ENCODE results near the gene FITM1.

FITM1 gene

DNA sequence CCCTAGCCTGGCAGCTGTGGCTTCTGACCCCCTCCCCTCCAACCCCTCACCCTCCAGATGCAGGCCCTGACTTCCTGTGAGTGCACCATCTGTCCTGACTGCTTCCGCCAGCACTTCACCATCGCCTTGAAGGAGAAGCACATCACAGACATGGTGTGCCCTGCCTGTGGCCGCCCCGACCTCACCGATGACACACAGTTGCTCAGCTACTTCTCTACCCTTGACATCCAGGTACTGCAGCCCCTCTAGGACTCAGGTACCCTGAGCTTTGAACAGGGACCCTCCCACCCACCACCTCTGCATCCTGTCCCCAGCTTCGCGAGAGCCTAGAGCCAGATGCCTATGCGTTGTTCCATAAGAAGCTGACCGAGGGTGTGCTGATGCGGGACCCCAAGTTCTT lies 24.6 kb downstream of the FITM1 start:
- TF ChIP-seq EZH2 (IDR thresholded peaks at IDR 0.05; ENCODE audit: borderline replicate concordance, low read length) = no peak
- TF ChIP-seq, protein P1, sequence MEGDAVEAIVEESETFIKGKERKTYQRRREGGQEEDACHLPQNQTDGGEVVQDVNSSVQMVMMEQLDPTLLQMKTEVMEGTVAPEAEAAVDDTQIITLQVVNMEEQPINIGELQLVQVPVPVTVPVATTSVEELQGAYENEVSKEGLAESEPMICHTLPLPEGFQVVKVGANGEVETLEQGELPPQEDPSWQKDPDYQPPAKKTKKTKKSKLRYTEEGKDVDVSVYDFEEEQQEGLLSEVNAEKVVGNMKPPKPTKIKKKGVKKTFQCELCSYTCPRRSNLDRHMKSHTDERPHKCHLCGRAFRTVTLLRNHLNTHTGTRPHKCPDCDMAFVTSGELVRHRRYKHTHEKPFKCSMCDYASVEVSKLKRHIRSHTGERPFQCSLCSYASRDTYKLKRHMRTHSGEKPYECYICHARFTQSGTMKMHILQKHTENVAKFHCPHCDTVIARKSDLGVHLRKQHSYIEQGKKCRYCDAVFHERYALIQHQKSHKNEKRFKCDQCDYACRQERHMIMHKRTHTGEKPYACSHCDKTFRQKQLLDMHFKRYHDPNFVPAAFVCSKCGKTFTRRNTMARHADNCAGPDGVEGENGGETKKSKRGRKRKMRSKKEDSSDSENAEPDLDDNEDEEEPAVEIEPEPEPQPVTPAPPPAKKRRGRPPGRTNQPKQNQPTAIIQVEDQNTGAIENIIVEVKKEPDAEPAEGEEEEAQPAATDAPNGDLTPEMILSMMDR (IDR thresholded peaks at IDR 0.05; ENCODE audit: low read length) = no peak

DNA sequence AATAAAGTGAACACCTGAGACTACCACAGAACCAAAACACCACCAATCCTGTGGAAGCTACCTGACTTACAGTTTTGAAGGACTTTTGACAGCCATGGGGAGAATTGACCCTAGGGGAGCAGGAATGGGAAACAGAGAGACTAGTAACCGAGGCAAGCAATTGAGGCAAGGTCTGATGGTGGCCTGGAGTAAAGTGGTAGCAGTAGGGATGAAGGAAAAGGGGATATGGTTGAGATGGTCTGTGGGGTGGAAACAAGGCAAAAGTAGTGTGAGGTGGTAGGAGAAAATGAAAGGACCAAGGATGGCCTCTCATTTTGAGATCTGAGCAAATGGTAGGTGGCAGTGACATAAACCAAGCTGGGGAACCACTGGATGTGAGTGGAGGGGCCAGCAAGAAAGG lies 26.4 kb downstream of the FITM1 start:
- TF ChIP-seq, protein P1 (IDR thresholded peaks at IDR 0.05; ENCODE audit: low read length) = no peak
- TF ChIP-seq EZH2 (IDR thresholded peaks at IDR 0.05; ENCODE audit: borderline replicate concordance, low read length) = no peak
- H3K36me3 ChIP-seq (ENCODE audit: insufficient read depth, low read length) = peaks cover 55% of the 10 kb centered on the region
- H3K79me2 ChIP-seq (ENCODE audit: insufficient read depth, low read length) = no peaks in the 10 kb centered on the region
- no peak overlapping the region for H3K27ac ChIP-seq (ENCODE audit: low read depth, low read length, poor library complexity, severe bottlenecking)
- no peaks in the 10 kb centered on the region for H3K9me2 ChIP-seq (ENCODE audit: low read depth, low read length)
- no peak overlapping the region for H2AFZ ChIP-seq (ENCODE audit: low read length)
- no peak overlapping the region for H3K4me3 ChIP-seq (ENCODE audit: low read depth, low read length, poor library complexity, severe bottlenecking)
- H3F3A ChIP-seq (ENCODE audit: insufficient read depth, low read length) = no peaks in the 10 kb centered on the region
- no peaks in the 10 kb centered on the region for H4K20me1 ChIP-seq (ENCODE audit: insufficient read depth, low read length)
- H3K4me2 ChIP-seq (ENCODE audit: low read length) = no peak overlapping the region
- no peak overlapping the region for H3K9ac ChIP-seq (ENCODE audit: low read length)
- H3K27me3 ChIP-seq (ENCODE audit: insufficient read depth, low read length) = no peaks in the 10 kb centered on the region
- H3K4me1 ChIP-seq (ENCODE audit: insufficient read depth, low read length, severe bottlenecking) = peaks cover 12% of the 10 kb centered on the region
- no peaks in the 10 kb centered on the region for H3K9me3 ChIP-seq (ENCODE audit: low read length)

More for the DNA sequence above, 24.6 kb downstream of the FITM1 start:
- H3F3A ChIP-seq (ENCODE audit: insufficient read depth, low read length) = no peaks in the 10 kb centered on the region
- peaks cover 65% of the 10 kb centered on the region for H3K36me3 ChIP-seq (ENCODE audit: insufficient read depth, low read length)
- no peak overlapping the region for H2AFZ ChIP-seq (ENCODE audit: low read length)
- no peaks in the 10 kb centered on the region for H3K27me3 ChIP-seq (ENCODE audit: insufficient read depth, low read length)
- no peaks in the 10 kb centered on the region for H3K9me3 ChIP-seq (ENCODE audit: low read length)
- H3K27ac ChIP-seq (ENCODE audit: low read depth, low read length, poor library complexity, severe bottlenecking) = no peak overlapping the region
- no peaks in the 10 kb centered on the region for H3K79me2 ChIP-seq (ENCODE audit: insufficient read depth, low read length)
- no peak overlapping the region for H3K9ac ChIP-seq (ENCODE audit: low read length)
- no peaks in the 10 kb centered on the region for H3K9me2 ChIP-seq (ENCODE audit: low read depth, low read length)
- no peaks in the 10 kb centered on the region for H4K20me1 ChIP-seq (ENCODE audit: insufficient read depth, low read length)
- no peaks in the 10 kb centered on the region for H3K4me1 ChIP-seq (ENCODE audit: insufficient read depth, low read length, severe bottlenecking)
- no peak overlapping the region for H3K4me3 ChIP-seq (ENCODE audit: low read depth, low read length, poor library complexity, severe bottlenecking)
- H3K4me2 ChIP-seq (ENCODE audit: low read length) = no peak overlapping the region

DNA sequence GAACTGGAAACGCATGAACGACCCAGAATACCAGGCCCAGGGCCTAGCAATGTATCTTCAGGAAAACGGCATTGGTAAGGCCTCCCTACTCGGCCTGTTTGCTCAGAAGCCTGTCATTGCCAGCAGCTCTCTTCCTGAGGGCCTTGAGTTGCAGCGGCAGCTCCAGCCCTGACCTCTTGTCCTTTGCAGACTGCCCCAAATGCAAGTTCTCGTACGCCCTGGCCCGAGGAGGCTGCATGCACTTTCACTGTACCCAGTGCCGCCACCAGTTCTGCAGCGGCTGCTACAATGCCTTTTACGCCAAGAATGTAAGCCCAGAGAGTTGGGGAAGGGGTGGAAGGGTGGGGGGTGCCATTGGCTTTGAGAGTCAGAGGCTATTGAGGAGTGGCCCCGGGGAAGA lies 26.9 kb downstream of the FITM1 start:
- H3K4me2 ChIP-seq (ENCODE audit: low read length) = no peak overlapping the region
- no peak overlapping the region for H3K9ac ChIP-seq (ENCODE audit: low read length)
- TF ChIP-seq EZH2 (IDR thresholded peaks at IDR 0.05; ENCODE audit: borderline replicate concordance, low read length) = no peak
- TF ChIP-seq, protein P1 (IDR thresholded peaks at IDR 0.05; ENCODE audit: low read length) = no peak
- H3K4me3 ChIP-seq (ENCODE audit: low read depth, low read length, poor library complexity, severe bottlenecking) = no peak overlapping the region
- no peaks in the 10 kb centered on the region for H4K20me1 ChIP-seq (ENCODE audit: insufficient read depth, low read length)
- H3K9me2 ChIP-seq (ENCODE audit: low read depth, low read length) = no peaks in the 10 kb centered on the region
- no peak overlapping the region for H3K27ac ChIP-seq (ENCODE audit: low read depth, low read length, poor library complexity, severe bottlenecking)
- H3K79me2 ChIP-seq (ENCODE audit: insufficient read depth, low read length) = no peaks in the 10 kb centered on the region
- no peaks in the 10 kb centered on the region for H3K27me3 ChIP-seq (ENCODE audit: insufficient read depth, low read length)
- peaks cover 16% of the 10 kb centered on the region for H3K4me1 ChIP-seq (ENCODE audit: insufficient read depth, low read length, severe bottlenecking)
- no peaks in the 10 kb centered on the region for H3K9me3 ChIP-seq (ENCODE audit: low read length)
- peaks cover 56% of the 10 kb centered on the region for H3K36me3 ChIP-seq (ENCODE audit: insufficient read depth, low read length)
- H2AFZ ChIP-seq (ENCODE audit: low read length) = no peak overlapping the region
- H3F3A ChIP-seq (ENCODE audit: insufficient read depth, low read length) = no peaks in the 10 kb centered on the region
